ENCODE measurements around the gene SSU72.
"Not testable (repeated sequence)": the region's sequence is repeated elsewhere in the genome, so short reads cannot be mapped to it uniquely, and the experiment has no call there.

Gene SSU72

DNA sequence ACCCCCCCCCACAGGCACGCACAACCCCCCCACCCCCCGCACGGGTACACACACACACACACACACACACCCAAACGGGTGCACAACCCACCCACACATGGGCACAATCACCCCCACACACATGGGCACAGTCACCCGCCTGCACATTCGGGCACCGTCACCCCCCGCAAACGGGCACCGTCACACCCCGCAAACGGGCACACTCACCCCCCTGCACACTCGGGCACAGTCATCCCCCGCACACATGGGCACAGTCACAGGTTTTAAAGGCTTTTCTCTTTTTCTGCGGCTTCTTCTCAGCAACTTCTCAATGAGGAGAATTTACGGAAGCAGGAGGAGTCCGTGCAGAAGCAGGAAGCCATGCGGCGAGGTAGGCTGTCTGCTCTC, 56.0 kb downstream of the SSU72 start:
- H3K27me3 Mint-ChIP-seq; H3K27ac Mint-ChIP-seq; ATAC-seq (replicated peaks); DNase-seq; H3K4me3 Mint-ChIP-seq; H3K4me1 Mint-ChIP-seq; H3K9me3 Mint-ChIP-seq: not testable (repeated sequence)
- H3K36me3 Mint-ChIP-seq, result peaks cover 25 to 31% of the 10 kb centered on the region in 2 donors

GRCh38 chr1:1517973-1518620, 56.6 kb downstream of the SSU72 start:
- ATAC-seq (replicated peaks) (no peak), DNase-seq (no peak)
- Mint-ChIP-seq H3K4me1 (peaks cover 7 to 8% of the 10 kb centered on the region in 2 donors), H3K36me3 (peaks cover 24 to 32% of the 10 kb centered on the region in 2 donors), H3K27me3 (no peaks in the 10 kb centered on the region), H3K9me3 (no peaks in the 10 kb centered on the region), H3K4me3 (no peak overlapping the region), H3K27ac (no peak overlapping the region)

DNA sequence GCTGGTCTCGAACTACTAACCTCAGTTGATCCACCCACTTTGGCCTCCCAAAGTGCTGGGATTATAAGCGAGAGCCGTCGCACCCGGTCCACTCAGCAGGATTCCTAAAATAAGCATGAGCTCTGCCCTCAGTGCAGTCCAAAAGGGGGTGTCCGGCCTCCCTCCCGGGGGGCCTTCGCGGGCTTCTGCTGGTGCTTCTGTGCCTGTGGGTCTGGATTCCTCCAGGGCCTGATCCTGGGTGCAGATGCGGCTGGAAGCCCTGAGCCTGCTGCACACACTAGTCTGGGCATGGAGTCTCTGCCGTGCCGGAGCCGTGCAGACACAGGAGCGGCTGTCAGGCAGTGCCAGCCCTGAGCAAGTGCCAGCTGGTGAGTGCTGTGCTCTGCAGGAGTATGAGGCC, 57.7 kb downstream of the SSU72 start:
- H3K36me3 Mint-ChIP-seq, result peaks cover 25 to 34% of the 10 kb centered on the region in 2 donors
- not testable (repeated sequence) for DNase-seq; H3K27ac Mint-ChIP-seq; ATAC-seq (replicated peaks); H3K4me1 Mint-ChIP-seq; H3K4me3 Mint-ChIP-seq; H3K27me3 Mint-ChIP-seq; H3K9me3 Mint-ChIP-seq

GRCh38 chr1:1514376-1514775, 60.3 kb downstream of the SSU72 start:
- not testable (repeated sequence) for H3K27ac Mint-ChIP-seq; H3K9me3 Mint-ChIP-seq; H3K27me3 Mint-ChIP-seq; DNase-seq; ATAC-seq (replicated peaks)
- Mint-ChIP-seq H3K4me3 (peak overlapping the region in 1 of 2 donors; percentile 79), H3K36me3 (peaks cover 18 to 25% of the 10 kb centered on the region in 2 donors), H3K4me1 (peaks cover 12 to 16% of the 10 kb centered on the region in 2 donors)

DNA sequence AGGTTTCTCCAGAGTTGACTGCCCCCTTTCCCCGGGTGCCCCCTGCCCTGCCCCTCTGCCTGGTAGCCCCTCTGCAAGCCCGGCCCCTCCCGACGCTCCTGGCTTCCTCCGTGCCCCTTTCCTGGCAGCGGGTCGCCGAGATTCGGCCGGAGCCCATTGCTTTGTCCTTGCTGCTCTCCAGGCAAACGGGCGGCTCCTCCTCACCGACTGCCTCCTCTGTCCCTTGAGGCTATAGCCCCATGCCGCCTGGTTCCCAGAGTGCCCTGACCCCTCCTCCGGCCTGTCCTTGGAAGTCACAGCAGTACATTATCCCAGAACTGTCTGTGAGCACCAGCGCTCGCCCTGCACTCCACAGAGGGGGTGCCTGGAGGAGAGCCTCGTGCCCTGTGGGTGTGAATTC, 61.0 kb downstream of the SSU72 start:
- H3K27me3 Mint-ChIP-seq; H3K9me3 Mint-ChIP-seq; ATAC-seq (replicated peaks); DNase-seq: not testable (repeated sequence)
- Mint-ChIP-seq H3K4me1 (peaks cover 12 to 16% of the 10 kb centered on the region in 2 donors), H3K4me3 (peak overlapping the region; percentile 79 to 82), H3K36me3 (peaks cover 17 to 24% of the 10 kb centered on the region in 2 donors), H3K27ac (peak overlapping the region; percentile 42)

DNA sequence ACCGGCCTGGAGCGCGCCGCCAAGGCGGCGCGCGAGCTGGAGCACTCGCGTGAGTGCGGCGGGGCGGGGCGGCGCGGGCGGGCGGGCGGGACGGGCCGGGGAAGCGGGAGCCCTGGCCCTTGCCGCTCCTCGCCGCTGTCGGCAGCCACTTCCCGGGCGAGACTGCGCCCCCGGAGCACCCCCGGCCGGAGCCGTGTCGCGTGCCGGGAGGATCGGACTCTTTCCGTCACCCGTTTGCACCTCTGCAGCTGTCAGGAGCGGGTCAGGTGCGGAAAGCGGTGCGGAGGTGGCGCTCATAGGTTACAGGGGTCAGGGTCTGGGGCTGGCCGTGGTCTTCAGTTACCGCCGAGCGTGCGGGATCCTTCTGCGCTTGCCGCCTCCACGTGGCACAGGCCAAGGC, 62.2 kb downstream of the SSU72 start:
- Mint-ChIP-seq H3K36me3 (peaks cover 9 to 14% of the 10 kb centered on the region in 2 donors), H3K4me1 (peaks cover 10 to 16% of the 10 kb centered on the region in 2 donors), H3K27ac (peak overlapping the region; percentile 80), H3K4me3 (peak overlapping the region; percentile 77 to 78)
- peak; percentile 31 to 37 for ATAC-seq (replicated peaks)
- not testable (repeated sequence) for H3K9me3 Mint-ChIP-seq, H3K27me3 Mint-ChIP-seq, DNase-seq

DNA sequence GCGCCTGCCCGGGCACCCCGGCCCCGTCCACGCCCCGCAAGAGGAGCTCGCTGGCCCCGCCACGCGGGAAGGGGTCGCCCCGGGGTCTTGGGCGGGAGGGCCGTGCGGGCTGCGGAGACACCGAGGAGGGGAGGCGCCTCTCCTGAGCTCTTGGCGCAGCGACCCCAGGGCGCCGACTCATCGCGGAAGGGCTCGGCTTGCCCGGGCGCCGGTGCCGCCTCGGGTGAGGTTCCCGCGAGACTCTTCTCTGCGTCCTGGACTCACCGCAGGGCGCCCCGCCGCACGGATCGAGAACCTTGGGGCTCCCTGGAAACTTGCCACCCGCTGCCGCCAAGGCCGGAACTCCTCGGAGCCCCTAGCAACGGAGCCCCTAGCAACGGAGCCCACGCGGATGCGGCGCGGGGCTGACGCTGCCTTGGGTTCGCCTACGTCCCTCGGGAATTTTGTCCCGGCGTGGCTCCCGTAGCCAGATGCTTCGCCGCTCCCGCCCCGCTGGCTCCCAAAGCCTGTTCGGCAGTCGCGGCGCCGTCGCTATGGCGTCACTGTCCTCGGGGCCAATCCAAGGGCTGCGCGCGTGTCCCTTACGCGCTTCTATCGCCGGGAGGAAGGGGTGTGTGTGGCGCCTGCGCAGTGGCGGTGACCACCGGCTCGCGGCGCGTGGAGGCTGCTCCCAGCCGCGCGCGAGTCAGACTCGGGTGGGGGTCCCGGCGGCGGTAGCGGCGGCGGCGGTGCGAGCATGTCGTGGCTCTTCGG, 63.0 kb downstream of the SSU72 start, which contains the start of gene ATAD3A:
Gene ATAD3A, plus strand, starts transcription at position 630 of the 753 bp plus-strand sequence. Its CDS starts 107 bp downstream, at position 737.
- no peaks in the 10 kb centered on the region for H3K27me3 Mint-ChIP-seq

DNA sequence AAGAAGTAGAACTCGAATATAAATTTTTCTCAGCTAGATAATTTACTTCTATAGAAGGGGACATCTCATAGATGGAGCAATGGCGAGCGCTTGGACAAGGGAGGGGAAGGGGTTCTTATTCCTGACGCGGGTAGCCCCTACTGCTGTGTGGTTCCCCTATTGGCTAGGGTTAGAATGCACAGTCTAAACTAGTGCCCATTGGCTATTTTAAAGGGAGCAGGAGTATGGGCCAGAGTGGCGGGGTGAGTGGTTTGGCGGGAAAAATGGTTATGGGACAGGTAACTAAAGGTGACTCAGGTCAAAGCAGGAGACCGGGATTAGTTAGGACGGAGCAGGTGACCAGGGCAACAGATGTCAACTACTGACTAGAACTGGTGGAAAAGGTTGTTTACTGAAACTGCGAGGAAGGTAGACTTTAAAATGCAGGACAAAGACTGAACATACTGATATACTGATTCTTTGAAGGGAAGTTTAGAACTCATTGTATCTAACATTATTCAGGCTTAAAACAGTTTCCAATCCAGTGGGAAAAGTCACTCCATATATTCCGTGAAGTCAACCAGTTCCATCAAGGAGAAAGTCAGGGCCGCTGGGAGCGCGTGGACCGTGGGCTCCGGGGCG, 63.6 kb downstream of the SSU72 start:
- peaks cover 9 to 14% of the 10 kb centered on the region in 2 donors for H3K36me3 Mint-ChIP-seq
- peaks cover 10 to 16% of the 10 kb centered on the region in 2 donors for H3K4me1 Mint-ChIP-seq
- peak overlapping the region; percentile 94 for H3K27ac Mint-ChIP-seq
- H3K9me3 Mint-ChIP-seq, result no peaks in the 10 kb centered on the region
- DNase-seq (no peak), ATAC-seq (replicated peaks) (peak in 1 of 2 donors; percentile 21)
- H3K4me3 Mint-ChIP-seq, result peak overlapping the region; percentile 87 to 95
- no peaks in the 10 kb centered on the region for H3K27me3 Mint-ChIP-seq

More for the DNA sequence above, 63.0 kb downstream of the SSU72 start, which contains the start of gene ATAD3A:
- DNase-seq (peak; percentile 95), ATAC-seq (replicated peaks) (peak; percentile 93 to 95)
- Mint-ChIP-seq H3K36me3 (peaks cover 9 to 14% of the 10 kb centered on the region in 2 donors), H3K9me3 (no peaks in the 10 kb centered on the region), H3K4me1 (peaks cover 10 to 16% of the 10 kb centered on the region in 2 donors), H3K27ac (peak within 1 kb of the TSS; percentile 94), H3K4me3 (peak within 1 kb of the TSS; percentile 93 to 95)

DNA sequence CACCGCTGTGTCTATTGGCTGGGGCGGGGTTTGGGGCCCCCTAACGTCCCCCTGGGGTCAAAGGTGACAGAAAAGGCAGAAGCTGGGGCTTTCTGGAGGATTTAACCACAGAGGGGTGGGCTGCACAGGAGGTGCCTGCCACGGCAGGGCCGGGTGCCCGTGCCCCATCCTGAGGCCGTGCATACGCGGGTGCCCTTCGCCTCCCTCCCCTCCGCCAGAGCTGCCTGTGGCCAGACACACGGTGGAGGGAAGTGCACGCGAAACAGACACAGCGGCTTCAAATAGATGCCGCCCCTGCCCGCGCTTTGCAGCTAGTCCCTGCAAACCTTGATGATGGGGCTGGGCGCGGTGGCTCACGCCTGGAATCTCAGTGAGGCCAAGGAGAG, 65.2 kb downstream of the SSU72 start:
- not testable (repeated sequence) for DNase-seq; H3K9me3 Mint-ChIP-seq; H3K27ac Mint-ChIP-seq; ATAC-seq (replicated peaks); H3K36me3 Mint-ChIP-seq; H3K27me3 Mint-ChIP-seq; H3K4me3 Mint-ChIP-seq
- peaks cover 18 to 32% of the 10 kb centered on the region in 2 donors for H3K4me1 Mint-ChIP-seq

- H3K9me3 Mint-ChIP-seq; H3K36me3 Mint-ChIP-seq; H3K27me3 Mint-ChIP-seq; H3K27ac Mint-ChIP-seq; ATAC-seq (replicated peaks); H3K4me3 Mint-ChIP-seq; DNase-seq: not testable (repeated sequence)
- H3K4me1 Mint-ChIP-seq, result peaks cover 18 to 31% of the 10 kb centered on the region in 2 donors
Observed at GRCh38 chr1:1508775-1509464, 65.7 kb downstream of the SSU72 start.

GRCh38 chr1:1507305-1507704, 67.4 kb downstream of the SSU72 start:
- ATAC-seq (replicated peaks), result no peak
- H3K27me3 Mint-ChIP-seq, result no peaks in the 10 kb centered on the region
- peaks cover 15 to 24% of the 10 kb centered on the region in 2 donors for H3K4me1 Mint-ChIP-seq
- no peak overlapping the region for H3K4me3 Mint-ChIP-seq
- H3K9me3 Mint-ChIP-seq, result no peaks in the 10 kb centered on the region
- peak overlapping the region; percentile 67 for H3K27ac Mint-ChIP-seq
- peaks cover 2 to 3% of the 10 kb centered on the region in 2 donors for H3K36me3 Mint-ChIP-seq
- DNase-seq, result no peak

GRCh38 chr1:1505801-1506200, 68.9 kb downstream of the SSU72 start:
- not testable (repeated sequence) for ATAC-seq (replicated peaks); DNase-seq; H3K27me3 Mint-ChIP-seq; H3K36me3 Mint-ChIP-seq; H3K9me3 Mint-ChIP-seq
- peak overlapping the region; percentile 25 to 75 for H3K4me3 Mint-ChIP-seq
- peak overlapping the region; percentile 87 for H3K27ac Mint-ChIP-seq
- H3K4me1 Mint-ChIP-seq, result peaks cover 10 to 19% of the 10 kb centered on the region in 2 donors

DNA sequence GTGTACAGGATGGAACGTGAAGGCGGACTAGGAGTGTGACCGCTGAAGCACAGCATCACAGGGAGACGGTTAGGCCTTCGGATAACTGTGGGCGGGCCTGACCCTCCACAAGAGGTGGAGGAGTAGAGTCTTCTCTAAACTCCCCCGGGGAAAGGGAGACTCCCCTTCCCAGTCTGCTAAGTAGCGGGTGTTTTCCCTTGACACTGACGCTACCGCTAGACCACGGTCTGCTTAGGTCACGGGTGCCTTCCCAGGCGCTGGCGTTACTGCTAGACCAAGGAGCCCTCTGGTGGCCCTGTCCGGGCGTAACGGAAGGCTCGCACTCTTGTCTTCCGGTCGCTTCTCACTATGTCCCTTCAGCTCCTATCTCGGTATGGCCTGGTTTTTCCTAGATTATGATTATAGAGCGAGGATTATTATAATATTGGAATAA, 69.3 kb downstream of the SSU72 start:
- H3K9me3 Mint-ChIP-seq, H3K36me3 Mint-ChIP-seq, H3K27me3 Mint-ChIP-seq: not testable (repeated sequence)
- ATAC-seq (replicated peaks) (peak; percentile 80 to 83), DNase-seq (peak; percentile 48)
- Mint-ChIP-seq H3K4me1 (peaks cover 10 to 16% of the 10 kb centered on the region in 2 donors), H3K27ac (peak overlapping the region; percentile 96), H3K4me3 (peak overlapping the region; percentile 69 to 75)
